ENCODE measurements around the gene MOAP1.
"Not testable (repeated sequence)": the region's sequence is repeated elsewhere in the genome, so short reads cannot be mapped to it uniquely, and the experiment has no call there.

The MOAP1 gene

GRCh38 chr14:93142854-93143652, 41.6 kb downstream of the MOAP1 start:
- no peak for FAIRE-seq

GRCh38 chr14:93137864-93138263, 46.8 kb downstream of the MOAP1 start:
- FAIRE-seq: no peak

DNA sequence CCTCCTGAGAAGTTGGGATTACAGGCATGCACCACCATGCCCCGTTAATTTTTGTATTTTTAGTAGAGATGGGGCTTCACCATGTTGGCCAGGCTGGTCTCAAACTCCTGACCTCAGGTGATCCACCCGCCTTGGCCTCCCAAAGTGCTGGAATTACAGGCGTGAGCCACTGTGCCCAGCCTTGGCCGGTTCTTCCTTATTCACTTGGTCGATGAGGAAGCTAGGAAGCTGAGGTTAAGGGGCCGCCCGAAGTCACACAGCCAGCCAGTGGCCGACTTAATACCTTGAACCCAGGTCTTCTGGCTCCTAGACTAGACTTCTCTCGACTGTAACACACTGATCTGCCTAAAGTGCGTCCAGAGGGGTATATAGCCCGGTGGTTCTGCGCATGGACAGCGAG, 48.2 kb downstream of the MOAP1 start:
- not testable (repeated sequence) for FAIRE-seq

DNA sequence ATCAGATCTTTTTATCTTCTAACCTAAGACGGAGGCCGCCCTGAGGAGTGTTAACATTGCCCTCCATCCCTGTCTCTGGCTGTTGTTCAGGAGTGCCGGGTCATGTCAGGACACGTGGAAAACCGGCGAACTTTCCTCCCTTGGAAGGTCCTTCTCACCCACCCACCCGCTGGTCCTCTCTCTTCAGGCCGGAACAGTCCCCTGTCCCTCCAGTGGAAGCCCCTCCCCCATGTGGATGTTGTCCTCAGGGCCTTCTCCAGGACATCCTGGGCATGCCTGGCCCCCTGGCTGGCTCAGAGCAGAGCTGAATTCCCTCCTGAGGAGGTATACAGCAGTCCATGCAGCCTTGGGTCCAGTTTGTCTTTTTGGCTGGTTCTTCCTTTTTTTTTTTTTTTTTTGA, 48.7 kb downstream of the MOAP1 start:
- no peak for FAIRE-seq

- FAIRE-seq: no peak
These were observed 49.3 kb downstream of the MOAP1 start for GRCh38 chr14:93135399-93135798.

- FAIRE-seq: no peak
These were observed 51.2 kb downstream of the MOAP1 start for GRCh38 chr14:93133464-93133863.

DNA sequence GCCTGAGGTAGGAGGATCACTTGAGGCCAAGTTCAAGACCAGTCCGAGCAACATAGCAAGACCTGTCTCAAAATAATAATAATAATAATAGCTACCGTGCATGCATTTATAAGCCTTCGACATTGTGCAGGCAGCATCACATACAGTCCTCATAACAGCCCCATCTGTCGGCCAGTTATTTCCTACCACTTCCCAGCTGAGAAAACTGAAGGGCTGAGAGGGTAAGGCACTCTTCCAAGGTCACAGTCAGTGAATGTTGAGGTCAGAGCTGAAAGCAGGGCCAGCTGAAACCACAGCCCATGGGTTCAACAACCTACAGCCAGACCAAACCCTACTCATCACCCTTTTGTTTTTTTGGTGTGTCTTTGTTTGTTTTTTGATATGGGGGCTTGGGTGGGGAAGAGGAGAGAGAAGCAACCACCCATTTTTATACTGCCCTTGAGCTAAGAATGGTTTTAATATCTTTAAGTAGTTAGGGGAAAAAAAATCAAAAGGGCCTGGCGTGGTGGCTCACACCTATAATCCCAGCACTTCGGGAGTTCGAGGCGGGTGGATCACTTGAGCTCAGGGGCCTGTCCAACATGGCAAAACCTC, 52.1 kb downstream of the MOAP1 start:
- FAIRE-seq: peak; percentile 27
